Right lung (tissue), 5 donors: ENCODE data around the gene CLCN7. TPM values are rescaled to one million over a fixed set of nuclear protein-coding genes. Genes with fewer than 3 reads are reported as not detected.

Source experiments
- DNase-seq, 2 donors: peaks; one replicate each; pipeline ENCODE4 v3.0.0-alpha.2; 2013
- polyA plus RNA-seq, 5 donors: library from polyadenylated mRNA; unstranded; fragments of 120-200 nt; gene quantifications; one replicate each; pipeline versions ENCODE4 v1.2.1 to v1.2.3, GENCODE V29; 2013; ENCODE audit warnings: inconsistent platforms in 1 of 5, low replicate concordance in 1 of 5; ENCODE audit not compliant: insufficient read length in 5 of 5, insufficient read depth in 1 of 5

The CLCN7 gene
- polyA plus RNA-seq, 5 donors = 21.5 to 42.1 (median 28.5) TPM

GRCh38 chr16:1464894-1465566 is 9.8 kb downstream of the CLCN7 start:
- no peak for DNase-seq

- DNase-seq = no peak
Measured at GRCh38 chr16:1464196-1464893, 10.5 kb downstream of the CLCN7 start.

GRCh38 chr16:1461146-1461545 is 13.7 kb downstream of the CLCN7 start:
- DNase-seq = no peak

- no peak for DNase-seq
Measured at GRCh38 chr16:1460602-1461138, 14.2 kb downstream of the CLCN7 start.

GRCh38 chr16:1459967-1460366 is 14.9 kb downstream of the CLCN7 start:
- no peak for DNase-seq

GRCh38 chr16:1458977-1459341 is 15.9 kb downstream of the CLCN7 start:
- no peak for DNase-seq

- DNase-seq = no peak
Measured at GRCh38 chr16:1458336-1458976, 16.4 kb downstream of the CLCN7 start.

GRCh38 chr16:1457489-1458245 is 17.2 kb downstream of the CLCN7 start:
- DNase-seq = no peak

GRCh38 chr16:1456951-1457350 is 17.9 kb downstream of the CLCN7 start:
- no peak for DNase-seq

GRCh38 chr16:1455190-1456171 is 19.3 kb downstream of the CLCN7 start:
- DNase-seq = no peak

GRCh38 chr16:1454561-1454960 is 20.3 kb downstream of the CLCN7 start:
- DNase-seq = no peak

- DNase-seq = no peak
Measured at GRCh38 chr16:1453316-1453715, 21.5 kb downstream of the CLCN7 start.

GRCh38 chr16:1452530-1452929 is 22.3 kb downstream of the CLCN7 start:
- no peak for DNase-seq

- DNase-seq = no peak
Measured at GRCh38 chr16:1451702-1452392, 23.0 kb downstream of the CLCN7 start.

GRCh38 chr16:1450841-1451240 is 24.0 kb downstream of the CLCN7 start:
- DNase-seq = no peak

- no peak for DNase-seq
Measured at GRCh38 chr16:1450218-1450617, 24.6 kb downstream of the CLCN7 start.

- DNase-seq = no peak
Measured at GRCh38 chr16:1449201-1449788, 25.5 kb downstream of the CLCN7 start.

GRCh38 chr16:1448536-1449116 is 26.2 kb downstream of the CLCN7 start:
- DNase-seq = no peak

- no peak for DNase-seq
Measured at GRCh38 chr16:1447965-1448364, 26.9 kb downstream of the CLCN7 start.
